OCI-LY7 (cell line): ENCODE results near the gene CCDC88B. TPM values are rescaled to one million over a fixed set of nuclear protein-coding genes. Genes with fewer than 3 reads are reported as not detected.

Experiments
- BruUV-seq: library from RNA; stranded (reverse); fragments of 400-500 nt; replicated peaks from 2 replicates; lab custom pipeline; 2021; lab: Mats Ljungman, UMichigan
- CTCF ChIA-PET: fragments of 300-600 bp; sonication (Branson Sonifier 250); formaldehyde crosslinking; loops from one replicate; lab custom pipeline; 2022; ENCODE audit warnings: antibody characterized with exemption; ENCODE audit not compliant: unreplicated experiment; lab: Charles Lee
- POLR2A ChIA-PET: fragments of 300-600 bp; sonication (Branson Sonifier 250); formaldehyde crosslinking; loops from one replicate; lab custom pipeline; 2022; ENCODE audit warnings: antibody characterized with exemption; lab: Charles Lee
- DNase-seq: peaks from one replicate; pipeline ENCODE4 v3.0.0-alpha.2; 2015; ENCODE audit warnings: low spot score
- H2AFZ ChIP-seq: fragments of 200-600 bp; sonication (generic), shearing (Covaris generic); 2 replicates; pipeline ENCODE4 v1.6.1; 2014; ENCODE audit warnings: mild to moderate bottlenecking, antibody characterized with exemption, low read length, moderate library complexity
- H3K27ac ChIP-seq: fragments of 200-600 bp; sonication (generic); 2 replicates; pipeline ENCODE4 v1.5.1; 2014; ENCODE audit warnings: mixed run types, low read depth, mild to moderate bottlenecking, moderate library complexity, low read length, inconsistent platforms; ENCODE audit not compliant: poor library complexity, severe bottlenecking
- H3K36me3 ChIP-seq: fragments of 200-600 bp; sonication (generic); 2 replicates; pipeline ENCODE4 v1.6.1; 2014; ENCODE audit warnings: mild to moderate bottlenecking, antibody characterized with exemption, low read length, moderate library complexity, mixed read lengths; ENCODE audit not compliant: insufficient read depth
- H3K4me1 ChIP-seq: fragments of 200-600 bp; sonication (generic); 2 replicates; pipeline ENCODE4 v1.5.1; 2014; ENCODE audit warnings: mild to moderate bottlenecking, low read length; ENCODE audit not compliant: insufficient read depth, poor library complexity, severe bottlenecking
- H3K4me2 ChIP-seq: fragments of 200-600 bp; sonication (generic); 2 replicates; pipeline ENCODE4 v1.6.1; 2014; ENCODE audit warnings: mild to moderate bottlenecking, low read length
- H3K4me3 ChIP-seq: fragments of 200-600 bp; sonication (generic); 2 replicates; pipeline ENCODE4 v1.5.1; 2014; ENCODE audit warnings: mild to moderate bottlenecking, low read depth, low read length; ENCODE audit not compliant: poor library complexity, severe bottlenecking
- H3K79me2 ChIP-seq: fragments of 200-600 bp; sonication (generic); 2 replicates; pipeline ENCODE4 v1.6.1; 2016; ENCODE audit warnings: low read depth, mild to moderate bottlenecking, low read length, moderate library complexity, mixed read lengths; ENCODE audit not compliant: insufficient read depth
- H3K9me2 ChIP-seq: fragments of 200-600 bp; sonication (generic); 2 replicates; pipeline ENCODE4 v1.6.1; 2016; ENCODE audit warnings: mild to moderate bottlenecking, low read length, mixed read lengths; ENCODE audit not compliant: insufficient read depth
- H3K9me3 ChIP-seq: fragments of 200-600 bp; sonication (generic); 2 replicates; pipeline ENCODE4 v1.6.1; 2014; ENCODE audit warnings: mild to moderate bottlenecking, mixed run types, low read length, mixed read lengths
- H4K20me1 ChIP-seq: fragments of 200-600 bp; sonication (generic); 2 replicates; pipeline ENCODE4 v1.6.1; 2014; ENCODE audit warnings: mild to moderate bottlenecking, antibody characterized with exemption, low read length, moderate library complexity, mixed read lengths; ENCODE audit not compliant: insufficient read depth
- EZH2phosphoT487 ChIP-seq: fragments of 200-600 bp; sonication (generic); IDR thresholded peaks from 2 replicates; pipeline ENCODE4 v1.6.1; 2018; ENCODE audit warnings: low read depth, borderline replicate concordance, mild to moderate bottlenecking, mixed run types, antibody characterized with exemption, low read length, moderate library complexity, mixed read lengths
- intact Hi-C: fragments of 100-400 bp; cut with micrococcal nuclease; formaldehyde crosslinking; loops from one replicate; pipeline ENCODE4 v1.10.0; 2022; ENCODE audit not compliant: unreplicated experiment
- total RNA-seq, 2 experiments: library from RNA; depleted of rRNA in 1 of 2; stranded (reverse); fragments of >200 nt in 1 of 2; shearing (Covaris generic) in 1 of 2; gene quantifications; 2 replicates each; pipeline ENCODE4 v1.2.3, GENCODE V29; 2014 to 2022
- TF ChIP-seq, protein P1 (sequence below): fragments of 200-600 bp; sonication (generic); conservative IDR thresholded peaks from 2 replicates; pipeline ENCODE4 v1.5.1; 2014; ENCODE audit warnings: mild to moderate bottlenecking, antibody characterized with exemption, low read length, moderate library complexity, mixed read lengths

CCDC88B gene
- total RNA-seq, 2 experiments from 2014 or later = 40.7 to 67.2 TPM

GRCh38 chr11:64367931-64368672 is 28.1 kb downstream of the CCDC88B start:
- Histone ChIP-seq H3K79me2 (no peaks in the 10 kb centered on the region), H3K27ac (no peak overlapping the region), H3K9me2 (no peaks in the 10 kb centered on the region), H3K4me1 (peaks cover 8% of the 10 kb centered on the region), H3K4me2 (no peak overlapping the region), H3K36me3 (peaks cover 45% of the 10 kb centered on the region), H3K9me3 (no peaks in the 10 kb centered on the region), H4K20me1 (no peaks in the 10 kb centered on the region), H3K4me3 (no peak overlapping the region), H2AFZ (no peak overlapping the region)
- TF ChIP-seq EZH2phosphoT487 = no peak
- TF ChIP-seq, protein P1, sequence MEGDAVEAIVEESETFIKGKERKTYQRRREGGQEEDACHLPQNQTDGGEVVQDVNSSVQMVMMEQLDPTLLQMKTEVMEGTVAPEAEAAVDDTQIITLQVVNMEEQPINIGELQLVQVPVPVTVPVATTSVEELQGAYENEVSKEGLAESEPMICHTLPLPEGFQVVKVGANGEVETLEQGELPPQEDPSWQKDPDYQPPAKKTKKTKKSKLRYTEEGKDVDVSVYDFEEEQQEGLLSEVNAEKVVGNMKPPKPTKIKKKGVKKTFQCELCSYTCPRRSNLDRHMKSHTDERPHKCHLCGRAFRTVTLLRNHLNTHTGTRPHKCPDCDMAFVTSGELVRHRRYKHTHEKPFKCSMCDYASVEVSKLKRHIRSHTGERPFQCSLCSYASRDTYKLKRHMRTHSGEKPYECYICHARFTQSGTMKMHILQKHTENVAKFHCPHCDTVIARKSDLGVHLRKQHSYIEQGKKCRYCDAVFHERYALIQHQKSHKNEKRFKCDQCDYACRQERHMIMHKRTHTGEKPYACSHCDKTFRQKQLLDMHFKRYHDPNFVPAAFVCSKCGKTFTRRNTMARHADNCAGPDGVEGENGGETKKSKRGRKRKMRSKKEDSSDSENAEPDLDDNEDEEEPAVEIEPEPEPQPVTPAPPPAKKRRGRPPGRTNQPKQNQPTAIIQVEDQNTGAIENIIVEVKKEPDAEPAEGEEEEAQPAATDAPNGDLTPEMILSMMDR = no peak
- intact Hi-C loops = no loop called here
- CTCF ChIA-PET = no interaction called here
- POLR2A ChIA-PET = no interaction called here
- no TSS peak for BruUV-seq
- DNase-seq = no peak

GRCh38 chr11:64368673-64369074 is 28.7 kb downstream of the CCDC88B start:
- Histone ChIP-seq H3K36me3 (peaks cover 42% of the 10 kb centered on the region), H3K4me2 (no peak overlapping the region), H3K4me1 (peaks cover 14% of the 10 kb centered on the region), H3K9me2 (no peaks in the 10 kb centered on the region), H3K27ac (no peak overlapping the region), H3K79me2 (no peaks in the 10 kb centered on the region), H3K9me3 (no peaks in the 10 kb centered on the region), H3K4me3 (no peak overlapping the region), H4K20me1 (no peaks in the 10 kb centered on the region), H2AFZ (no peak overlapping the region)
- no peak for DNase-seq
- ChIA-PET POLR2A (no interaction called here), CTCF (no interaction called here)
- intact Hi-C loops = no loop called here
- BruUV-seq = no TSS peak
- TF ChIP-seq, protein P1 = no peak
- no peak for TF ChIP-seq EZH2phosphoT487
